GM12878 (cell line): ENCODE results near the gene HECTD4. TPM values are rescaled to one million over a fixed set of nuclear protein-coding genes. Genes with fewer than 3 reads are reported as not detected.

ENCODE experiments used
- ATAC-seq: fragments of 200-7000 bp; cut with Tn5 transposase; 3 replicates; pipeline ENCODE4 v1.9.1; 2020; ENCODE audit warnings: mild to moderate bottlenecking, moderate library complexity
- BruUV-seq: library from RNA; stranded (reverse); fragments of 400-500 nt; replicated peaks from 2 replicates; lab custom pipeline; 2021; lab: Mats Ljungman, UMichigan
- CTCF ChIA-PET: fragments of 300-600 bp; sonication (Branson Sonifier 250); formaldehyde crosslinking; extraction: SDS; loops from one replicate; lab custom pipeline; 2021; ENCODE audit warnings: inconsistent platforms; lab: Yijun Ruan, JAX
- POLR2A ChIA-PET: fragments of 350-600 bp; formaldehyde crosslinking; extraction: SDS; loops from one replicate; lab custom pipeline; 2021; ENCODE audit warnings: inconsistent platforms; lab: Charles Lee
- RAD21 ChIA-PET: fragments of 300-600 bp; sonication (Branson Sonifier 250); formaldehyde crosslinking; loops from one replicate; lab custom pipeline; 2023; ENCODE audit warnings: antibody characterized with exemption; ENCODE audit not compliant: unreplicated experiment; lab: Charles Lee
- SMC1A ChIA-PET: fragments of 300-600 bp; sonication (Branson Sonifier 250); formaldehyde crosslinking; loops from one replicate; lab custom pipeline; 2023; ENCODE audit not compliant: unreplicated experiment, uncharacterized antibody; lab: Charles Lee
- DNase-seq: peaks from one replicate; pipeline ENCODE4 v3.0.0-alpha.2; 2011; ENCODE audit warnings: low read depth, low spot score
- FAIRE-seq: peaks from 3 replicates; lab custom pipeline; 2011; peaks lifted over from hg19 to GRCh38; lab: Jason Lieb, UNC
- H2AFZ ChIP-seq: 2 replicates; pipeline ENCODE4 v1.6.0; 2011; ENCODE audit warnings: low read depth, low read length, control low read depth; ENCODE audit not compliant: control insufficient read depth
- H3K27ac ChIP-seq: 2 replicates; pipeline ENCODE4 v1.5.1; 2011; ENCODE audit warnings: control low read depth; ENCODE audit not compliant: control insufficient read depth, insufficient read depth
- H3K27me3 ChIP-seq, 2 experiments: replicated peaks in 1 of 2; 2 replicates each; pipeline versions ENCODE4 v1.6.0 to v1.6.1; 2011; ENCODE audit warnings: low read length in 1 of 2; ENCODE audit not compliant: control insufficient read depth in 2 of 2, insufficient read depth in 2 of 2
- H3K36me3 ChIP-seq, 2 experiments: 2 replicates each; pipeline ENCODE4 v1.5.1; 2011; ENCODE audit warnings: low read length in 1 of 2; ENCODE audit not compliant: control insufficient read depth in 2 of 2, insufficient read depth in 2 of 2
- H3K4me1 ChIP-seq: 2 replicates; pipeline ENCODE4 v1.6.1; 2011; ENCODE audit warnings: mild to moderate bottlenecking, low read length, moderate library complexity, mixed read lengths; ENCODE audit not compliant: control insufficient read depth, insufficient read depth
- H3K4me2 ChIP-seq: 2 replicates; pipeline ENCODE4 v1.6.0; 2011; ENCODE audit warnings: control low read depth; ENCODE audit not compliant: control insufficient read depth, insufficient read depth
- H3K4me3 ChIP-seq: fragments of 200-600 bp; sonication (generic); 2 replicates; pipeline ENCODE4 v1.5.1; 2016
- H3K79me2 ChIP-seq: 2 replicates; pipeline ENCODE4 v1.6.0; 2011; ENCODE audit warnings: low read length; ENCODE audit not compliant: control insufficient read depth, insufficient read depth
- H3K9ac ChIP-seq: 2 replicates; pipeline ENCODE4 v1.8.0; 2011; ENCODE audit warnings: low read length, control low read depth, mixed read lengths; ENCODE audit not compliant: control insufficient read depth, insufficient read depth
- H3K9me3 ChIP-seq: replicated peaks from 3 replicates; pipeline ENCODE4 v1.5.1; 2011; ENCODE audit warnings: mild to moderate bottlenecking, low read length; ENCODE audit not compliant: control insufficient read depth, insufficient read depth
- H4K20me1 ChIP-seq: 2 replicates; pipeline ENCODE4 v1.6.0; 2011; ENCODE audit not compliant: control insufficient read depth, insufficient read depth
- CHD1 ChIP-seq: IDR thresholded peaks from 2 replicates; pipeline ENCODE4 v1.6.1; 2012; ENCODE audit warnings: low read depth, low read length, improper control_type of control experiment
- HSF1 ChIP-seq: fragments of 150-350 bp; IDR thresholded peaks from 2 replicates; pipeline ENCODE4 v1.6.1; 2014; ENCODE audit warnings: mild to moderate bottlenecking, low read depth, low read length
- KDM1A ChIP-seq: fragments of 200-600 bp; sonication (generic); IDR thresholded peaks from 2 replicates; pipeline ENCODE4 v1.6.1; 2016; ENCODE audit warnings: borderline replicate concordance
- LARP7 ChIP-seq: fragments of 450-650 bp; IDR thresholded peaks from 2 replicates; pipeline ENCODE4 v1.6.1; 2017; ENCODE audit warnings: mild to moderate bottlenecking
- NFYA ChIP-seq: IDR thresholded peaks from 2 replicates; pipeline ENCODE4 v1.6.1; 2011; ENCODE audit warnings: low read depth, mild to moderate bottlenecking, low read length, improper control_type of control experiment, borderline replicate concordance
- NRF1 ChIP-seq: conservative IDR thresholded peaks from 2 replicates; pipeline ENCODE4 v1.6.1; 2011; ENCODE audit warnings: mild to moderate bottlenecking, low read depth, low read length, improper control_type of control experiment
- RB1 ChIP-seq: fragments of 450-650 bp; formaldehyde crosslinking; IDR thresholded peaks from 2 replicates; pipeline ENCODE4 v1.6.1; 2017; ENCODE audit warnings: mild to moderate bottlenecking, borderline replicate concordance
- ZNF217 ChIP-seq: fragments of 450-650 bp; IDR thresholded peaks from 2 replicates; pipeline ENCODE4 v1.6.1; 2017; ENCODE audit warnings: antibody characterized with exemption, mild to moderate bottlenecking
- ZNF384 ChIP-seq: IDR thresholded peaks from 2 replicates; pipeline ENCODE4 v1.6.1; 2012; ENCODE audit warnings: low read depth, mild to moderate bottlenecking, low read length, improper control_type of control experiment, borderline replicate concordance
- ZNF622 ChIP-seq: fragments of 450-650 bp; IDR thresholded peaks from 2 replicates; pipeline ENCODE4 v1.6.1; 2017; ENCODE audit warnings: mild to moderate bottlenecking, inconsistent platforms
- ZZZ3 ChIP-seq: IDR thresholded peaks from 2 replicates; pipeline ENCODE4 v1.6.1; 2011; ENCODE audit warnings: low read depth; ENCODE audit not compliant: control insufficient read depth, insufficient read length
- WGBS: methylation state at CpG from one replicate; pipeline ENCODE4 v1.1.6; 2016; ENCODE audit warnings: low lambda C conversion rate; ENCODE audit not compliant: insufficient replicate concordance, insufficient coverage; ENCODE audit errors: missing lambda C conversion rate; 5-methylcytosine and 5-hydroxymethylcytosine counted together
- in situ Hi-C: fragments of 300-500 bp; cut with MboI; formaldehyde crosslinking; loops from 9 replicates; pipeline ENCODE4 v1.14.3; 2018; ENCODE audit warnings: mixed read lengths
- intact Hi-C: fragments of 100-400 bp; cut with micrococcal nuclease; formaldehyde crosslinking; loops from one replicate; pipeline ENCODE4 v1.14.2; 2022; ENCODE audit not compliant: unreplicated experiment
- polyA plus RNA-seq, 11 experiments: library from polyadenylated mRNA; depleted of rRNA in 4 of 11; unstranded in 6 of 11; stranded (reverse) in 5 of 11; fragments of >200 nt; fragmentation: Nextera tagmentation in 4 of 11; fragmentation: Illumina TruSeq in 1 of 11; extraction: Ambion mirVana in 4 of 11; extraction: Trizol in 1 of 11; gene quantifications; 1 replicate in 1 of 11; 2 replicates in 10 of 11; pipeline versions ENCODE4 v1.2.1 to v1.2.3, GENCODE V29; 2011 to 2016; ENCODE audit warnings: inconsistent platforms in 2 of 11, missing spikeins in 2 of 11, low read depth in 1 of 11
- total RNA-seq, 4 experiments: library from RNA; depleted of rRNA in 3 of 4; stranded (reverse); fragments of >200 nt in 3 of 4; fragmentation: Illumina TruSeq in 1 of 4; extraction: Trizol in 1 of 4; gene quantifications; 2 replicates each; pipeline versions ENCODE4 v1.2.1 to v1.2.3, GENCODE V29; 2013 to 2021

Gene HECTD4
- total and polyA plus RNA-seq, 10 of the 15 experiments (the other 5 are each of a cell fraction or from before 2014, with no cell fraction given), result 5.8 to 43.9 (median 17.9) TPM

GRCh38 chr12:112115259-112116045, 266.8 kb downstream of the HECTD4 start:
- POLR2A ChIA-PET, result interaction anchor here (1.3 to 3.5 kb wide), 3 partner anchors 8 to 17 kb away, joined by 3 to 19 read pairs (median 7); partner anchors contain the start of gene TRAFD1
- TF ChIP-seq ZNF217, result no peak
- no peak for TF ChIP-seq LARP7
- TF ChIP-seq HSF1, result no peak
- no peak for TF ChIP-seq RB1
- TF ChIP-seq ZNF384, result no peak
- no peak for TF ChIP-seq NFYA
- TF ChIP-seq NRF1, result no peak
- TF ChIP-seq ZNF622, result no peak
- no peak for TF ChIP-seq CHD1
- TF ChIP-seq KDM1A, result no peak
- TF ChIP-seq ZZZ3, result no peak
- TF ChIP-seq, all 136 proteins: peak for 0
- Histone ChIP-seq H3K4me3 (no peak overlapping the region), H3K4me1 (peaks cover 5% of the 10 kb centered on the region; the same call in 1 of the 2 replicates), H3K36me3 (no peaks in the 10 kb centered on the region), H3K27ac (no peak overlapping the region), H3K27me3 (no peaks in the 10 kb centered on the region), H3K79me2 (no peaks in the 10 kb centered on the region), H3K9me3 (no peaks in the 10 kb centered on the region), H4K20me1 (no peaks in the 10 kb centered on the region), H2AFZ (no peak overlapping the region), H3K4me2 (no peak overlapping the region), H3K9ac (no peak overlapping the region)
- ChIA-PET SMC1A (interaction anchor here (0.6 to 3.9 kb wide), 6 partner anchors 7 to 1852 kb away, joined by 3 to 14 read pairs (median 4); partner anchors contain the start of gene NAA25), CTCF (interaction anchor here (0.9 to 2.0 kb wide), 3 partner anchors 9 to 17 kb away, joined by 3 to 5 read pairs (median 5); partner anchors contain the start of gene TRAFD1), RAD21 (no interaction called here)
- no peak for FAIRE-seq
- intact Hi-C loops, result no loop called here
- ATAC-seq, result no peak
- BruUV-seq, result no TSS peak
- 61% methylated on average over 6 of the region's 6 CpGs for WGBS
- DNase-seq, result no peak
- in situ Hi-C loops, result no loop called here
